Naive B cell (primary cell): Measurements from ENCODE around the gene ARID1B. TPM values are rescaled to one million over a fixed set of nuclear protein-coding genes. Genes with fewer than 3 reads are reported as not detected.

Source experiments
- ATAC-seq, 2 donors: fragments of 150-1000 bp; cut with Tn5 transposase; 2 replicates each; pipeline ENCODE4 v1.10.0; 2021; ENCODE audit warnings: low read depth in 2 of 2, mild to moderate bottlenecking in 2 of 2, moderate library complexity in 2 of 2
- DNase-seq: peaks from one replicate; pipeline ENCODE4 v3.0.0; 2022
- H3K27ac Mint-ChIP-seq, 6 donors: one replicate each; pipeline ENCODE4 v1.8.0; 2020 to 2022; ENCODE audit warnings: mild to moderate bottlenecking in 6 of 6, mixed read lengths in 6 of 6, moderate library complexity in 5 of 6, inconsistent platforms in 2 of 6
- H3K27me3 Mint-ChIP-seq, 3 donors: one replicate each; pipeline ENCODE4 v1.8.0; 2021 to 2022; ENCODE audit warnings: mixed read lengths in 3 of 3, mild to moderate bottlenecking in 1 of 3
- H3K36me3 Mint-ChIP-seq, 2 donors: one replicate each; pipeline ENCODE4 v1.8.0; 2020 to 2022; ENCODE audit warnings: mixed read lengths in 2 of 2, inconsistent platforms in 1 of 2, mild to moderate bottlenecking in 1 of 2
- H3K4me1 Mint-ChIP-seq, 3 donors: one replicate each; pipeline ENCODE4 v1.8.0; 2020 to 2022; ENCODE audit warnings: mixed read lengths in 3 of 3, inconsistent platforms in 1 of 3, mild to moderate bottlenecking in 1 of 3, moderate library complexity in 1 of 3
- H3K4me3 Mint-ChIP-seq, 8 donors: one replicate each; pipeline ENCODE4 v1.8.0; 2020 to 2022; ENCODE audit warnings: mild to moderate bottlenecking in 8 of 8, mixed read lengths in 8 of 8, moderate library complexity in 8 of 8, inconsistent platforms in 2 of 8
- H3K9me3 Mint-ChIP-seq, 7 donors: one replicate each; pipeline ENCODE4 v1.8.0; 2020 to 2022; ENCODE audit warnings: mixed read lengths in 7 of 7, mild to moderate bottlenecking in 5 of 7, inconsistent platforms in 2 of 7, moderate library complexity in 1 of 7
- polyA plus RNA-seq, 6 donors: library from polyadenylated mRNA; unstranded; fragments of 300-500 nt; fragmentation: Illumina TruSeq; gene quantifications; one replicate each; pipeline ENCODE4 v1.2.3, GENCODE V29; 2021; ENCODE audit warnings: low read depth in 6 of 6

ARID1B gene
- polyA plus RNA-seq, 6 donors from 2014 or later: 16.6 to 44.1 (median 27.5) TPM

DNA sequence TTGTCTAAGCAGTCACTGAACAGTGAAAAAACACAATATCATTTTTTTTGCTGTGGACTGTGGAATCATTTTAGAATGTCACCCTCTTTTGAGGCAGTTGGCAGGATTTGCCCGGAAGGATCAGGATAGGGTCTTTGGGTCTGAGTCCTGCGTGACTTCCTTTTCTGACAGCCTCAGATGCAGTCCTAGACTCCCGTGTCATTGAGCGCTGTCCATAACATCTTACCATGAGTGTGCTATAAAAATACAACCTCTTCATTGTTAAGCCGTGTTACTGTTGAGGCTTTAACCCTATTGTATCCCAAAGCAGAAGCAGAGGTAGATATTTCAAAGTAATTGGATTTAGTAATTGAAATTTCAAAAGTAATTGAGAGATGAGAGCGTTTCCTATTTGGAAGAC lies 30.6 kb downstream of the ARID1B start:
- no peaks in the 10 kb centered on the region for H3K27me3 Mint-ChIP-seq
- H3K9me3 Mint-ChIP-seq: peaks cover 0 to 6% (median 4%) of the 10 kb centered on the region in 7 donors
- no peak for ATAC-seq
- peak overlapping the region in 7 of 8 donors; percentile 1 to 75 (median 52) for H3K4me3 Mint-ChIP-seq
- H3K4me1 Mint-ChIP-seq: peaks cover 79 to 97% (median 84%) of the 10 kb centered on the region in 3 donors
- no peak for DNase-seq
- H3K27ac Mint-ChIP-seq: peak overlapping the region in 5 of 6 donors; percentile 23 to 90 (median 51)
- H3K36me3 Mint-ChIP-seq: peaks cover 7 to 22% of the 10 kb centered on the region in 2 donors

DNA sequence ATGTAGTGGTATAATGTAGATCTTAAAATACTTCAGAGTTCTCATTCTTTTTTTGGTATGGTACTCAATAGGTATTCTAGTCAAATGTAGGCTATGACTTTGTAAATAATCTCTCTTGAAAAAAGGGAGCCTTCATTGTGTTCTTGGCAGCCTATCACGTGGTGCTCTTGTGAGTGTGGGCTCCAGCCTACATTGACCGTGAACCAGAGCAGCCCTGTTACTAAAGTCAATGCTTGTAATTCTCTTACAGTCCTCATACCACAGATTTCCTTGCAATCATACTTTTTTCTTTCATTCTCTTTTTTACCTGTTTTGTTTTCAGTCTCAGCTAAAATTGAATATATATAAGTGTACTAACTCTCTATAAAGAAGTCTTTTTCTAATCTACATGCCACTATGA lies 31.1 kb downstream of the ARID1B start:
- ATAC-seq (peak in 1 of 2 donors; percentile 29), DNase-seq (no peak)
- Mint-ChIP-seq H3K27ac (peak overlapping the region in 5 of 6 donors; percentile 36 to 90 (median 76)), H3K4me3 (peak overlapping the region; percentile 1 to 71 (median 40)), H3K27me3 (no peaks in the 10 kb centered on the region), H3K4me1 (peaks cover 78 to 94% (median 82%) of the 10 kb centered on the region in 3 donors), H3K36me3 (peaks cover 7 to 18% of the 10 kb centered on the region in 2 donors), H3K9me3 (peaks cover 0 to 6% (median 4%) of the 10 kb centered on the region in 7 donors)

DNA sequence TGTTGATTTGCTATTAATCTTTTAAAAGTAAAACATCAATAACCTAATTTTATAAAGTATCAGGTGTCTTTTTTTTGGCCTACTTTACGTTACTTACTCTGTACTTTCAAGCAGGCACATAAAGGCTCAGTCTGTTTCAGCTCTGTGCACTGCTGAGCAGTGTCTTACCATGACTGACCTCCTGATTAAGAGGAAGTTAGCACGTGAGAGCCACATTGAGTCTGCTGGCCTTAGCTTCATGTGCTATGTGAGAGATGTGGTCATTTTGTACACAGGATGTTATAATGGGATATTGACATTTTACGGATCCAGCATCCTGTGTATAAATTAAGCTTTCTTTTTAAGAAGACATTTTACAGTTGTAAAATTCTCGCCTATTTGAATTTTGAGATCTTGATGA lies 31.9 kb downstream of the ARID1B start:
- H3K4me1 Mint-ChIP-seq: peaks cover 76 to 94% (median 82%) of the 10 kb centered on the region in 3 donors
- peak overlapping the region in 4 of 8 donors; percentile 52 to 76 (median 65) for H3K4me3 Mint-ChIP-seq
- no peaks in the 10 kb centered on the region for H3K27me3 Mint-ChIP-seq
- peaks cover 7 to 13% of the 10 kb centered on the region in 2 donors for H3K36me3 Mint-ChIP-seq
- peaks cover 0 to 5% (median 1%) of the 10 kb centered on the region in 7 donors for H3K9me3 Mint-ChIP-seq
- DNase-seq (peak; percentile 31), ATAC-seq (peak; percentile 87 to 91)
- peak overlapping the region in 5 of 6 donors; percentile 76 to 92 (median 83) for H3K27ac Mint-ChIP-seq

DNA sequence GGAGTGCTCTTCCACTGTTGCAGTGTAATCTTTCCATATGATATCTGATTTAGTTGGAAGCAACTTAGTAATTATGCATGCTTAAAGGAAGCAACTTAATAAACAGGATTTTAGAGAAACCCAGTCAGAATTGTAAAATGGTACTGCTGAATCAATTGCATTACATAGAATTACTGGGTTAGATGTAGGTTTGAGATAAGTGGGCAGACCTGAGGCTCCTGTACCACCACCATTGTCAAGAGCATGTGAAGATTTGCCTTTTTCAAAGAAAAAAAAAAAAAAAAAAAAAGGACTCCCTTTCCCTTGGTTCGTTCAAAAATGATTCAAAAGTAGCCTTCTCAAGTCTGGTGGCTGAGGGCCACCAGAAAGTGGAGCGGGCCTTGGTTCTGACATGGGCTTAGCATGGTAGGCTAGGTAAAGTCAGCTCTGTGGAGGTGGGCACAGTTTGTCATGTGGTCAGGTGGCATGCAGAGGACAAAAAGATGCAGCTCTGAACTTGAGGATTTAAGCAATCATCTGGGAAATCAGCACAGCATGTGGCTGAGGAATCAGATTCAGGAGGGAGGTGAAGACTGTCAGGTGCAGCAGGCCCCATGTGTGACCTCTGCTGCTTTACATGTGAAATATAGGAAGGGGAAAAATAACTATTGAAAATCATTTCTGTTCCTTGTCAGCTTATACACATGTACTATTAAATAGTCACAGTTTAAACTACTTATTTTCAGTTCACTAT lies 32.4 kb downstream of the ARID1B start:
- ATAC-seq (no peak), DNase-seq (no peak)
- H3K4me3 Mint-ChIP-seq: peak overlapping the region in 7 of 8 donors; percentile 10 to 76 (median 59)
- peaks cover 7 to 8% of the 10 kb centered on the region in 2 donors for H3K36me3 Mint-ChIP-seq
- H3K9me3 Mint-ChIP-seq: peaks cover 0 to 5% (median 0%) of the 10 kb centered on the region in 7 donors
- no peaks in the 10 kb centered on the region for H3K27me3 Mint-ChIP-seq
- peak overlapping the region in 5 of 6 donors; percentile 76 to 92 (median 83) for H3K27ac Mint-ChIP-seq
- H3K4me1 Mint-ChIP-seq: peaks cover 77 to 94% (median 82%) of the 10 kb centered on the region in 3 donors

DNA sequence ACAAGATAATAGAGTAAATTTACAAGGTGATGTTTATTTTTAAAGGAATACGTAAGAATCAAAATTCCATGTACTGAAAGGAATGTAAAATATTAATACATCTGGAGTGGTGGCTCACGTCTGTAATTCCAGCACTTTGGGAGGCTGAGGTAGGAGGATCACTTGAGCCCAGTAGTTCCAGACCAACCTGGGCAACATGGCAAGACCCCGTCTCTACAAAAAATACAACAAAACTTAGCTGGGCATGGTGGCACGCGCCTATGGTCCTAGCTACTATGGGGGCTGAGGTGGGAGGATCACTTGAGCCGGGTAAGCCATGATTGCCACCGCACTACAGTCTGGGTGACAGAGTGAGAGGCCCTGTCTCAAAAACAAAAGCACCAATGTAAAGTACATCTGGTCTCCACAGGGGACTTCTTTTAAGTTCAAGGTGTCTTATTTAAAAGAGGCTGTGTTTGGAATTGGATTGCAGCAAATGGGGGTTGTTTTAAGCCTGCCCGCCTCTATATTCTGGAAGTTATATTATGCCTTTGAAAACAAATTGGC lies 36.9 kb downstream of the ARID1B start:
- H3K27me3 Mint-ChIP-seq: no peaks in the 10 kb centered on the region
- DNase-seq (no peak), ATAC-seq (no peak)
- H3K4me1 Mint-ChIP-seq: peaks cover 70 to 94% (median 88%) of the 10 kb centered on the region in 3 donors
- peaks cover 0 to 4% (median 0%) of the 10 kb centered on the region in 7 donors for H3K9me3 Mint-ChIP-seq
- peaks cover 5 to 7% of the 10 kb centered on the region in 2 donors for H3K36me3 Mint-ChIP-seq
- H3K4me3 Mint-ChIP-seq: peak overlapping the region in 2 of 8 donors; percentile 18 to 54
- peak overlapping the region in 3 of 6 donors; percentile 15 to 78 (median 38) for H3K27ac Mint-ChIP-seq

DNA sequence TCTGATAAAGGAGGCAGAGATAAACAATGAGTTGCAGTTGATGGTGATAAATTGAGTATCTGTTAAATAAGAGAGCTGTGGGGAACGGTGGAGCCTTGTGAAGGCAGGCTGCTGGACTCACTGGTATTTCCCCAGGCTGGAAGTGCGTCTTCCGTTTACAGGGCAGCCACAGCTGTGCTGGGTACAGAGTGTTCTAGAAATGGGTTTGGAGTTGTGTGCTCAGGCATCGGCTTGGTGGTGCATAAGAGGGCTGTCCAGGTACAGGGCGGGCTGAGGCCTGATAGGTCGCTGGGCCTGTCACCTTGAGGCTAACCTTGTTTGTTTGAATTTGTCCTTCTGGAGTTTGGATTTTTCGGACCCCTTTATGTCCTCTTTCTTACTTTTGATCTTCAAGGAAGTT lies 39.3 kb downstream of the ARID1B start:
- H3K4me1 Mint-ChIP-seq: peaks cover 66 to 94% (median 85%) of the 10 kb centered on the region in 3 donors
- ATAC-seq (peak; percentile 90 to 92), DNase-seq (peak; percentile 20)
- no peaks in the 10 kb centered on the region for H3K27me3 Mint-ChIP-seq
- H3K9me3 Mint-ChIP-seq: no peaks in the 10 kb centered on the region
- no peaks in the 10 kb centered on the region for H3K36me3 Mint-ChIP-seq
- H3K4me3 Mint-ChIP-seq: peak overlapping the region in 7 of 8 donors; percentile 9 to 76 (median 41)
- peak overlapping the region in 5 of 6 donors; percentile 47 to 89 (median 66) for H3K27ac Mint-ChIP-seq

DNA sequence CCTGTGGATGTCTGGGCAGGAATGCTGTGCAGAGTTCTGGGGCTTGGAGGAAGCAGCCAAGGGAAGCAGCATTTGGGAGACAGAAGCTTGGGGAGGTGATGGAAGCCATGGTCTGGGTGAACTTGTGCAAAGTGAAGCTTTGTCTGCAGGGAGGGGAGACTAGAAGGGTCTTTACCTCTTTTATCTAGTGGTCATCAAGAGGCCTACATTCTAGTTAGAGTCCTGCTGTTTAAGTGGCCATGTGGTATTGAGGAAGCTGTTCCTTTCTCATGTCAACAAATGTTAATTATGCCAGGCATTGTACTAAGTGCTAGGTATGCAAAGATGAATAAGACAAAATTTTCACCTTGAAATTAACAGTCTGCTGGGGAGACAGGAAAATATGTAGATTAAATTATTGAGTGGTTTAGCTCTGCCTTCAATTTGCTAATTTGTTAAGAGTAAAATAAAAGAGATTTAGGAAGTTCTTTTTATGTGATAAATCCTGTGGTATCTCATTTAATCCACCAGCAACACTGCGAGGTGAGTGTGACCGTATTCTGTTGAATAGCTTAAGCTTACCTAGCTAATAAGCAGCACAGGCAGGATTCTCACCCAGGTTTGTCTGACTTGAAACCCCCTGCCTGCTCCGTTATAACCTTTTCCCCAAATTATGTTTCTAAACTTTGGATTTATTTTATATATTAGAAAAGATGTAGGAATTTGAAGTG lies 43.1 kb downstream of the ARID1B start:
- Mint-ChIP-seq H3K4me3 (peak overlapping the region in 6 of 8 donors; percentile 21 to 74 (median 48)), H3K27me3 (no peaks in the 10 kb centered on the region), H3K27ac (peak overlapping the region in 5 of 6 donors; percentile 19 to 84 (median 52)), H3K4me1 (peaks cover 67 to 95% (median 89%) of the 10 kb centered on the region in 3 donors), H3K36me3 (peaks cover 0 to 8% of the 10 kb centered on the region in 2 donors), H3K9me3 (no peaks in the 10 kb centered on the region)
- DNase-seq (no peak), ATAC-seq (no peak)

DNA sequence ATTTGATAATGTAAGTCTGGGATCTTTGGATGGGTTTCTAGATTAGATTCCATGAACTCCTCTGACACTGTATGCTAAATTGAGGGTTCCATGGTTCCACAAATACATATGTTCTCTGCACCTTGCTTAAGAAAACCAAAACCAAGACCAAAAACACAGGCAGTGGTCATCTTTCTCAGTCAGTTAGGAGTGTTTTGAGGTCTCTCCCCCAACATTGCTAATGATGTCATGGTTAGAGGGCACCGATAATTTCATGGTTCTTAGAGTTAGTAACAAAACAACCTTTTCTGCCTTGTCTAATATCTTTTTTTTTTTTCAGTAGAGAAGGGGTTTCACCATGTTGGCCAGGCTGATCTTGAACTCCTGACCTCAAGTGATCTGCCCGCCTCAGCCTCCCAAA lies 44.5 kb downstream of the ARID1B start:
- no peaks in the 10 kb centered on the region for H3K9me3 Mint-ChIP-seq
- peak overlapping the region in 3 of 8 donors; percentile 16 to 44 (median 35) for H3K4me3 Mint-ChIP-seq
- H3K27ac Mint-ChIP-seq: peak overlapping the region in 4 of 6 donors; percentile 58 to 91 (median 82)
- peaks cover 67 to 95% (median 88%) of the 10 kb centered on the region in 3 donors for H3K4me1 Mint-ChIP-seq
- DNase-seq: no peak
- ATAC-seq: no peak
- peaks cover 0 to 8% of the 10 kb centered on the region in 2 donors for H3K36me3 Mint-ChIP-seq
- H3K27me3 Mint-ChIP-seq: no peaks in the 10 kb centered on the region

DNA sequence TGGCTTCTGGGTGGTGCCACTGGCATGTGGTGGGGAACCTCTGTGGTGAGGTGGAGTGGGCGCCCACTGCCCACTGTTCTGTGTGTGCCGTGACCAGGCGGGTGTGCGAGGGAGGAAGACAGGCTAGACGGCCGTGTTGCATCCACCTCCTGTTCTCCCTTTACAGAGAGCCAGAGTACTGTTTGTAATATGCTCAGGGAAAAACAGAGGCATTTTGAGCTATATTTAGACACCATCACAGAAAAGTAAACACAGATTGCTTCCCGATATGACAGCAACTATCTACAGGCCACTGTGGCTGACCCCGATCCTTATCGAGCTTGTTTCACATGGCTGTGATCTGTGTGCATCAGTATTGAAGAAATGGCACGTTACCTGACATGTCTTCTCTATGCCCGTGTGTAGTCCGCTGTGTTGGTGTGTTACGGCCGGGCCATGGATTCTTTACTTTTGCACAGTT lies 45.6 kb downstream of the ARID1B start:
- Mint-ChIP-seq H3K27ac (peak overlapping the region; percentile 76 to 91 (median 88)), H3K4me3 (peak overlapping the region in 7 of 8 donors; percentile 4 to 90 (median 48)), H3K4me1 (peaks cover 72 to 93% (median 91%) of the 10 kb centered on the region in 3 donors), H3K27me3 (no peaks in the 10 kb centered on the region), H3K9me3 (no peaks in the 10 kb centered on the region), H3K36me3 (peaks cover 0 to 8% of the 10 kb centered on the region in 2 donors)
- no peak for ATAC-seq
- no peak for DNase-seq

DNA sequence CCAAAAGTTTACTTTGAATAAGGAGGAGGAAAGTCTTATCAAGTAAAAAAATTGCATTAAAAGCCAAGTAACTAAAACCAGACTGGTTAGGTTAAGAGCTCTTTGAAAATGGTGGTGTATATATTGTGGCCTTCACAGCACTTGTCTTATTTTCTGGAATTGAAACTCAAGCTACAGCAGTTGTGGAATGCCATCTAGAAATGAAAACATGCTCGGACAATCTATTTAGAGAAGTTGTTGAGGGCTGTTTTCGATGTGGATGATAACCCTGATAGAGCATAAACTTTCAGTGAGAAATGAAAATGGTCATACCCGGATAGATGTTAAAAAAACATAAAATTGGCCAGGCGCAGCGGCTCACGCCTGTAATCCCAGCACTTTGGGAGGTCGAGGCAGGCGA lies 47.0 kb downstream of the ARID1B start:
- no peaks in the 10 kb centered on the region for H3K27me3 Mint-ChIP-seq
- peak overlapping the region; percentile 39 to 94 (median 74) for H3K27ac Mint-ChIP-seq

DNA sequence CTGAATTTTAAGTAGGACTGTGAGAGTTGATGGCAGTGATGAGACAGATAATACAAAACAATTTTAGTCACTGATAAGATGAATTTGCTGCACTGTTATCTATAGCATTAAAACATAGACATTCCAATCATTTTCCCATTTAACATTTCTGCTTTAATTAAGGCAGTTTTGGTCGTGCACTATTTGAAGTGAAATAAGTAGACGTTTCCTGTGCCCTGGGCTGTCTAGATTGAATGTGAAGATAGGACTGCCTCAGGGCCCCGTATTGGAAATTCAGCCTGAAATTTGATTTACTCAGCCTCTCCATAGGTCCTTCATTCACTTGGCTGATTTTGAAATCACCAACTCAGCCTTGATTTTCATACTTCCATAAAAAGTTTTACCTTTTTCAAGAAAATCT lies 48.3 kb downstream of the ARID1B start:
- Mint-ChIP-seq H3K4me1 (peaks cover 59 to 85% (median 75%) of the 10 kb centered on the region in 3 donors), H3K27me3 (no peaks in the 10 kb centered on the region), H3K27ac (peak overlapping the region in 4 of 6 donors; percentile 14 to 85 (median 70)), H3K4me3 (peak overlapping the region in 1 of 8 donors; percentile 26), H3K36me3 (peaks cover 0 to 14% of the 10 kb centered on the region in 2 donors), H3K9me3 (no peaks in the 10 kb centered on the region)
- no peak for ATAC-seq
- DNase-seq: no peak

More for the DNA sequence above, 47.0 kb downstream of the ARID1B start:
- ATAC-seq (peak; percentile 60 to 71), DNase-seq (no peak)
- Mint-ChIP-seq H3K9me3 (no peaks in the 10 kb centered on the region), H3K4me1 (peaks cover 70 to 94% (median 87%) of the 10 kb centered on the region in 3 donors), H3K36me3 (peaks cover 0 to 10% of the 10 kb centered on the region in 2 donors), H3K4me3 (peak overlapping the region in 5 of 8 donors; percentile 28 to 82 (median 57))

DNA sequence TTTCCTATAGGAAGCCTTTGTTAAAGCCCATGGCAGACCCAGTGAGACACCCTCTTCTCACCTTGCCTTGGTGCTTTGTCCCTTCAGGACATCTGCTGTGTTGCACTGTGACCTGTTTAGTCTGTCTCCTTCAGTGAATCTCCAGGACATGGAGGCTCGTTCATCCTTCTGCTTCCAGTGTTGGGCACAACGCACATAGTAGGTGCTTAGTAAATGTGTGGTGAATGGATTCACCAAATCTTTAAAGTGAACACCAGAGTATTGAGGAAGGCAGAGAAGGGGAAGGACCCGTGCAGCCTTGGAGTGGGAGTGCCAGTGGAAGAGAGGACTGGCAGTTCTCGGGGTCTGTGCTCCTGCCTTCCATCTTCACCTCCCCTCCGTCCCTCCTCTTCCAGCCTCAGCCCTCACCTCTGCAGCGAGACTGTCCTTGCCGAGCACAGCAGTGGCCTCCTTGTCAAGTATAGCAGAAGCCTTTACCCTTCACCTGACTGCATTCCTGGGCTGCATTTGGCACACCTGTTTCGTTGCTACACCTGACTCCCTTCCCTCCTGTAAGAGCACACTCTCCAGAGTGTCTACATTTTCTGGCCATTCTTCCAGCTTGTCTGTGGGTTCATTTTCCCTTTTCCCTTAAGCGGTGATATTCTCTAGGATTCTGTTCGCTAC lies 49.2 kb downstream of the ARID1B start:
- no peaks in the 10 kb centered on the region for H3K9me3 Mint-ChIP-seq
- peaks cover 62 to 83% (median 77%) of the 10 kb centered on the region in 3 donors for H3K4me1 Mint-ChIP-seq
- no peak for DNase-seq
- H3K27me3 Mint-ChIP-seq: no peaks in the 10 kb centered on the region
- no peak for ATAC-seq
- H3K4me3 Mint-ChIP-seq: peak overlapping the region in 2 of 8 donors; percentile 1 to 57
- peak overlapping the region; percentile 1 to 90 (median 66) for H3K27ac Mint-ChIP-seq
- H3K36me3 Mint-ChIP-seq: peaks cover 0 to 14% of the 10 kb centered on the region in 2 donors
